Measurements from ENCODE around the gene HSD11B1.

The HSD11B1 gene

GRCh38 chr1:209751627-209752231, 47.1 kb downstream of the HSD11B1 start:
- H3K4me3 ChIP-seq (ENCODE audit: low read depth, low read length, poor library complexity, severe bottlenecking), result no peak overlapping the region
- no peak overlapping the region for H3K27ac ChIP-seq (ENCODE audit: low read depth, low read length, poor library complexity, severe bottlenecking)
- peaks cover 22% of the 10 kb centered on the region for H3K4me1 ChIP-seq (ENCODE audit: insufficient read depth, low read length, severe bottlenecking)
- H3K9me3 ChIP-seq (ENCODE audit: low read length), result no peaks in the 10 kb centered on the region
- no peaks in the 10 kb centered on the region for H3K27me3 ChIP-seq (ENCODE audit: insufficient read depth, low read length)
- H4K20me1 ChIP-seq (ENCODE audit: insufficient read depth, low read length), result no peaks in the 10 kb centered on the region
- no peak for TF ChIP-seq EZH2 (IDR thresholded peaks at IDR 0.05; ENCODE audit: borderline replicate concordance, low read length)
- TF ChIP-seq, protein P1, sequence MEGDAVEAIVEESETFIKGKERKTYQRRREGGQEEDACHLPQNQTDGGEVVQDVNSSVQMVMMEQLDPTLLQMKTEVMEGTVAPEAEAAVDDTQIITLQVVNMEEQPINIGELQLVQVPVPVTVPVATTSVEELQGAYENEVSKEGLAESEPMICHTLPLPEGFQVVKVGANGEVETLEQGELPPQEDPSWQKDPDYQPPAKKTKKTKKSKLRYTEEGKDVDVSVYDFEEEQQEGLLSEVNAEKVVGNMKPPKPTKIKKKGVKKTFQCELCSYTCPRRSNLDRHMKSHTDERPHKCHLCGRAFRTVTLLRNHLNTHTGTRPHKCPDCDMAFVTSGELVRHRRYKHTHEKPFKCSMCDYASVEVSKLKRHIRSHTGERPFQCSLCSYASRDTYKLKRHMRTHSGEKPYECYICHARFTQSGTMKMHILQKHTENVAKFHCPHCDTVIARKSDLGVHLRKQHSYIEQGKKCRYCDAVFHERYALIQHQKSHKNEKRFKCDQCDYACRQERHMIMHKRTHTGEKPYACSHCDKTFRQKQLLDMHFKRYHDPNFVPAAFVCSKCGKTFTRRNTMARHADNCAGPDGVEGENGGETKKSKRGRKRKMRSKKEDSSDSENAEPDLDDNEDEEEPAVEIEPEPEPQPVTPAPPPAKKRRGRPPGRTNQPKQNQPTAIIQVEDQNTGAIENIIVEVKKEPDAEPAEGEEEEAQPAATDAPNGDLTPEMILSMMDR (IDR thresholded peaks at IDR 0.05; ENCODE audit: low read length), result no peak
- H2AFZ ChIP-seq (ENCODE audit: low read length), result no peak overlapping the region
- H3K9ac ChIP-seq (ENCODE audit: low read length), result no peak overlapping the region
- no peaks in the 10 kb centered on the region for H3K79me2 ChIP-seq (ENCODE audit: insufficient read depth, low read length)
- H3K4me2 ChIP-seq (ENCODE audit: low read length), result no peak overlapping the region
- H3F3A ChIP-seq (ENCODE audit: insufficient read depth, low read length), result no peaks in the 10 kb centered on the region
- H3K36me3 ChIP-seq (ENCODE audit: insufficient read depth, low read length), result no peaks in the 10 kb centered on the region
- H3K9me2 ChIP-seq (ENCODE audit: low read depth, low read length), result no peaks in the 10 kb centered on the region

DNA sequence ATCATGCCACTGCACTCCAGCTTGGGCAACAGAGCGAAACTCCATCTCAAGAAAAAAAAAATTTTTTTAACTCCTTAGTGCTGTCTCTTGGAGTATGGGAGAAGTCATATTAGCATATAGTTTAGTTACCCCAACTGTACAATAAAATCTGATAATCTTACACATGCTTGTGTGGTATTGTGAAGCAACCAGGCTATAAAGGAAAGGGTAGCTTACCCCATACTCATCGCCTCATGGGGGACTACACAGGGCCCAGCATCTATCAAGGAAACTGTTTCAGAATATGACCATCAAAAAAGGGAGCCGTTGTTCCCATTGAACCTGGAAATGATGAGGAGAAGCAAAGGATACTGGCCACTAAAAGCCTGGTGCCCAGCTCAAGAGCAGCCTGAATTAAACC, 48.2 kb downstream of the HSD11B1 start:
- no peaks in the 10 kb centered on the region for H3K9me2 ChIP-seq (ENCODE audit: low read depth, low read length)
- TF ChIP-seq, protein P1 (IDR thresholded peaks at IDR 0.05; ENCODE audit: low read length), result no peak
- TF ChIP-seq EZH2 (IDR thresholded peaks at IDR 0.05; ENCODE audit: borderline replicate concordance, low read length), result no peak
- no peaks in the 10 kb centered on the region for H3K27me3 ChIP-seq (ENCODE audit: insufficient read depth, low read length)
- no peak overlapping the region for H3K4me2 ChIP-seq (ENCODE audit: low read length)
- no peaks in the 10 kb centered on the region for H3K36me3 ChIP-seq (ENCODE audit: insufficient read depth, low read length)
- no peak overlapping the region for H3K27ac ChIP-seq (ENCODE audit: low read depth, low read length, poor library complexity, severe bottlenecking)
- no peak overlapping the region for H3K4me3 ChIP-seq (ENCODE audit: low read depth, low read length, poor library complexity, severe bottlenecking)
- no peaks in the 10 kb centered on the region for H3K9me3 ChIP-seq (ENCODE audit: low read length)
- no peak overlapping the region for H2AFZ ChIP-seq (ENCODE audit: low read length)
- no peaks in the 10 kb centered on the region for H3F3A ChIP-seq (ENCODE audit: insufficient read depth, low read length)
- H3K9ac ChIP-seq (ENCODE audit: low read length), result no peak overlapping the region
- peaks cover 27% of the 10 kb centered on the region for H3K4me1 ChIP-seq (ENCODE audit: insufficient read depth, low read length, severe bottlenecking)
- H4K20me1 ChIP-seq (ENCODE audit: insufficient read depth, low read length), result no peaks in the 10 kb centered on the region
- no peaks in the 10 kb centered on the region for H3K79me2 ChIP-seq (ENCODE audit: insufficient read depth, low read length)

DNA sequence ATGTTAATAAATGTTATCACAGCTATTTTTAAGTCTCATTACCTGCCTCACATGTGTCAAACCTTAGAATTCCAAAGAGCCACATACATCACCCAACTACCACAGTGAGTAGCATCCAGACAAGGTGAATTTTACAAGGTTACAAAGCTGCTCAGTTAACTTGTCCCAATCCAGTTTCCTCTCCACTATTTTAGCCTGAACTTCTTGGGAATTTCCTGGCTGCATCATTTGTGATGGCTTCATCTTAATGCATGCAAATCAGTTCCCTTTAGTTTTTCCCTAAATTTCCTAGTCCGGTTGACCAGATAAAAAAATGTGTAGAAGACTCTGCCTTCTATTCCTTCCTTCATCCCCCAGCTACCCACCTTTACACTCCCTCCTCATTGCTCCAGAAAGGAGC, 50.6 kb downstream of the HSD11B1 start:
- TF ChIP-seq EZH2 (IDR thresholded peaks at IDR 0.05; ENCODE audit: borderline replicate concordance, low read length), result no peak
- TF ChIP-seq, protein P1 (IDR thresholded peaks at IDR 0.05; ENCODE audit: low read length), result no peak
- Histone ChIP-seq H3K4me3 (ENCODE audit: low read depth, low read length, poor library complexity, severe bottlenecking) (no peak overlapping the region), H3K4me2 (ENCODE audit: low read length) (peak overlapping the region; percentile 49)

More for the DNA sequence above, 50.6 kb downstream of the HSD11B1 start:
- Histone ChIP-seq H3K9ac (ENCODE audit: low read length) (no peak overlapping the region; the same call in 1 of the 2 replicates), H3K27ac (ENCODE audit: low read depth, low read length, poor library complexity, severe bottlenecking) (no peak overlapping the region), H2AFZ (ENCODE audit: low read length) (no peak overlapping the region), H3K9me2 (ENCODE audit: low read depth, low read length) (no peaks in the 10 kb centered on the region), H3K79me2 (ENCODE audit: insufficient read depth, low read length) (no peaks in the 10 kb centered on the region), H3K4me1 (ENCODE audit: insufficient read depth, low read length, severe bottlenecking) (peaks cover 22% of the 10 kb centered on the region), H3K27me3 (ENCODE audit: insufficient read depth, low read length) (no peaks in the 10 kb centered on the region), H3K9me3 (ENCODE audit: low read length) (no peaks in the 10 kb centered on the region), H3K36me3 (ENCODE audit: insufficient read depth, low read length) (no peaks in the 10 kb centered on the region), H3F3A (ENCODE audit: insufficient read depth, low read length) (no peaks in the 10 kb centered on the region), H4K20me1 (ENCODE audit: insufficient read depth, low read length) (no peaks in the 10 kb centered on the region)
